H9 (cell line): ENCODE data around the gene TMEM120A. TPM values are rescaled to one million over a fixed set of nuclear protein-coding genes. Genes with fewer than 3 reads are reported as not detected.

ENCODE experiments used
- DNase-seq: peaks from one replicate; pipeline ENCODE4 v3.0.0-alpha.2; 2017
- H2AFZ ChIP-seq: one replicate; pipeline ENCODE4 v1.6.1; 2013; ENCODE audit warnings: mild to moderate bottlenecking, low read length, control low read depth, moderate library complexity
- H2AK5ac ChIP-seq: 2 replicates; pipeline ENCODE4 v1.6.1; 2013; ENCODE audit warnings: low read length, control low read depth, mixed read lengths; ENCODE audit not compliant: insufficient read length
- H2BK120ac ChIP-seq: one replicate; pipeline ENCODE4 v1.6.1; 2013; ENCODE audit warnings: low read depth, mild to moderate bottlenecking, low read length, control low read depth, inconsistent platforms; ENCODE audit not compliant: poor library complexity, severe bottlenecking
- H2BK12ac ChIP-seq: 2 replicates; pipeline ENCODE4 v1.6.1; 2013; ENCODE audit warnings: low read length, control low read depth, mixed read lengths, low read depth; ENCODE audit not compliant: insufficient read length
- H2BK15ac ChIP-seq: 2 replicates; pipeline ENCODE4 v1.6.1; 2013; ENCODE audit warnings: low read depth, low read length, control low read depth
- H2BK20ac ChIP-seq: one replicate; pipeline ENCODE4 v1.6.1; 2013; ENCODE audit warnings: low read depth, mild to moderate bottlenecking, low read length, control low read depth, inconsistent platforms; ENCODE audit not compliant: poor library complexity, severe bottlenecking
- H2BK5ac ChIP-seq: 2 replicates; pipeline ENCODE4 v1.6.1; 2013; ENCODE audit warnings: low read length, control low read depth, mixed read lengths; ENCODE audit not compliant: insufficient read length
- H3K14ac ChIP-seq: 2 replicates; pipeline ENCODE4 v1.6.1; 2013; ENCODE audit warnings: low read length, control low read depth; ENCODE audit not compliant: insufficient read depth
- H3K18ac ChIP-seq: 2 replicates; pipeline ENCODE4 v1.6.1; 2013; ENCODE audit warnings: low read depth, mild to moderate bottlenecking, mixed read lengths, low read length, control low read depth; ENCODE audit not compliant: insufficient read length
- H3K23ac ChIP-seq: 2 replicates; pipeline ENCODE4 v1.6.1; 2013; ENCODE audit warnings: low read length, control low read depth, mixed read lengths, low read depth; ENCODE audit not compliant: insufficient read length
- H3K23me2 ChIP-seq: 2 replicates; pipeline ENCODE4 v1.6.1; 2013; ENCODE audit warnings: low read depth, mild to moderate bottlenecking, mixed read lengths, low read length, control low read depth; ENCODE audit not compliant: insufficient read length, poor library complexity, severe bottlenecking
- H3K27ac ChIP-seq: 2 replicates; pipeline ENCODE4 v1.5.1; 2013; ENCODE audit warnings: low read length, control low read depth, mixed read lengths, low read depth; ENCODE audit not compliant: insufficient read length
- H3K27me3 ChIP-seq: 2 replicates; pipeline ENCODE4 v1.6.1; 2013; ENCODE audit warnings: low read length, control low read depth, inconsistent platforms; ENCODE audit not compliant: insufficient read depth
- H3K4ac ChIP-seq: 2 replicates; pipeline ENCODE4 v1.6.1; 2013; ENCODE audit warnings: low read depth, mild to moderate bottlenecking, control low read depth, inconsistent platforms, low read length, moderate library complexity
- H3K4me1 ChIP-seq: 2 replicates; pipeline ENCODE4 v1.6.1; 2013; ENCODE audit warnings: low read length, control low read depth, inconsistent platforms; ENCODE audit not compliant: insufficient read depth
- H3K4me2 ChIP-seq: 2 replicates; pipeline ENCODE4 v1.6.1; 2013; ENCODE audit warnings: low read length, control low read depth, mixed read lengths; ENCODE audit not compliant: insufficient read length, insufficient read depth
- H3K56ac ChIP-seq: 2 replicates; pipeline ENCODE4 v1.6.1; 2013; ENCODE audit warnings: low read depth, mild to moderate bottlenecking, mixed read lengths, low read length, control low read depth; ENCODE audit not compliant: insufficient read length
- H3K79me1 ChIP-seq: 2 replicates; pipeline ENCODE4 v1.6.1; 2013; ENCODE audit warnings: low read depth, mild to moderate bottlenecking, moderate library complexity, low read length, control low read depth, inconsistent platforms; ENCODE audit not compliant: insufficient read depth, poor library complexity, severe bottlenecking
- H3K79me2 ChIP-seq: 2 replicates; pipeline ENCODE4 v1.6.1; 2013; ENCODE audit warnings: low read length, control low read depth, inconsistent platforms; ENCODE audit not compliant: insufficient read depth
- H3K9ac ChIP-seq: 2 replicates; pipeline ENCODE4 v1.6.1; 2013; ENCODE audit warnings: low read length, control low read depth, mixed read lengths; ENCODE audit not compliant: insufficient read length; ENCODE audit errors: extremely low read depth
- H3K9me3 ChIP-seq: one replicate; pipeline ENCODE4 v1.6.1; 2013; ENCODE audit warnings: low read depth, low read length, inconsistent platforms; ENCODE audit not compliant: control insufficient read depth
- H3T11ph ChIP-seq: one replicate; pipeline ENCODE4 v1.6.1; 2013; ENCODE audit warnings: mild to moderate bottlenecking, low read length, control low read depth, inconsistent platforms
- H4K20me1 ChIP-seq: one replicate; pipeline ENCODE4 v1.6.1; 2013; ENCODE audit not compliant: control insufficient read depth, insufficient read length, insufficient read depth
- H4K5ac ChIP-seq: 2 replicates; pipeline ENCODE4 v1.6.1; 2013; ENCODE audit warnings: low read depth, mild to moderate bottlenecking, mixed read lengths, low read length, control low read depth; ENCODE audit not compliant: insufficient read length
- H4K8ac ChIP-seq: replicated peaks from 2 replicates; pipeline ENCODE4 v1.6.1; 2013; ENCODE audit warnings: low read length, control low read depth, mixed read lengths, low read depth; ENCODE audit not compliant: insufficient read length
- H4K91ac ChIP-seq: 2 replicates; pipeline ENCODE4 v1.6.1; 2013; ENCODE audit warnings: low read depth, mild to moderate bottlenecking, moderate library complexity, mixed read lengths, low read length, control low read depth; ENCODE audit not compliant: insufficient read length
- H3K27ac Mint-ChIP-seq, 3 experiments: 2 replicates in 2 of 3; 3 replicates in 1 of 3; pipeline ENCODE4 v1.8.0; 2020 to 2021; ENCODE audit warnings: mixed read lengths in 3 of 3, mild to moderate bottlenecking in 1 of 3, moderate library complexity in 1 of 3
- H3K27me3 Mint-ChIP-seq: 2 replicates; pipeline ENCODE4 v1.8.0; 2021; ENCODE audit warnings: low read depth, mild to moderate bottlenecking, moderate library complexity, mixed read lengths
- H3K36me3 Mint-ChIP-seq, 3 experiments: 2 replicates in 2 of 3; 3 replicates in 1 of 3; pipeline ENCODE4 v1.8.0; 2020 to 2021; ENCODE audit warnings: low read depth in 3 of 3, mixed read lengths in 3 of 3; ENCODE audit not compliant: insufficient read depth in 1 of 3
- H3K4me1 Mint-ChIP-seq, 2 experiments: 2 replicates each; pipeline ENCODE4 v1.8.0; 2020; ENCODE audit warnings: mixed read lengths in 2 of 2
- H3K4me3 Mint-ChIP-seq, 2 experiments: 2 replicates in 1 of 2; 3 replicates in 1 of 2; pipeline ENCODE4 v1.8.0; 2020 to 2021; ENCODE audit warnings: mild to moderate bottlenecking in 2 of 2, mixed read lengths in 2 of 2, moderate library complexity in 1 of 2
- H3K9me3 Mint-ChIP-seq, 2 experiments: 2 replicates in 1 of 2; 3 replicates in 1 of 2; pipeline ENCODE4 v1.8.0; 2020; ENCODE audit warnings: mild to moderate bottlenecking in 2 of 2, mixed read lengths in 2 of 2, moderate library complexity in 1 of 2
- CTCF ChIP-seq: fragments of 200-600 bp; sonication (generic); conservative IDR thresholded peaks from 3 replicates; pipeline ENCODE4 v1.8.0; 2021; ENCODE audit warnings: antibody characterized with exemption, mild to moderate bottlenecking
- WGBS: extraction: QIAGEN DNeasy Blood & Tissue Kit; methylation state at CpG from one replicate; pipeline ENCODE4 v1.1.7; 2013; ENCODE audit warnings: missing lambda C conversion rate, low lambda C conversion rate, mixed read lengths; ENCODE audit not compliant: insufficient read length; ENCODE audit errors: extremely low coverage; 5-methylcytosine and 5-hydroxymethylcytosine counted together
- total RNA-seq: library from RNA; stranded (reverse); gene quantifications from 2 replicates; pipeline ENCODE4 v1.2.1, GENCODE V29; 2021

The TMEM120A gene
- total RNA-seq, 1 experiment from 2014 or later = 30.0 TPM

DNA sequence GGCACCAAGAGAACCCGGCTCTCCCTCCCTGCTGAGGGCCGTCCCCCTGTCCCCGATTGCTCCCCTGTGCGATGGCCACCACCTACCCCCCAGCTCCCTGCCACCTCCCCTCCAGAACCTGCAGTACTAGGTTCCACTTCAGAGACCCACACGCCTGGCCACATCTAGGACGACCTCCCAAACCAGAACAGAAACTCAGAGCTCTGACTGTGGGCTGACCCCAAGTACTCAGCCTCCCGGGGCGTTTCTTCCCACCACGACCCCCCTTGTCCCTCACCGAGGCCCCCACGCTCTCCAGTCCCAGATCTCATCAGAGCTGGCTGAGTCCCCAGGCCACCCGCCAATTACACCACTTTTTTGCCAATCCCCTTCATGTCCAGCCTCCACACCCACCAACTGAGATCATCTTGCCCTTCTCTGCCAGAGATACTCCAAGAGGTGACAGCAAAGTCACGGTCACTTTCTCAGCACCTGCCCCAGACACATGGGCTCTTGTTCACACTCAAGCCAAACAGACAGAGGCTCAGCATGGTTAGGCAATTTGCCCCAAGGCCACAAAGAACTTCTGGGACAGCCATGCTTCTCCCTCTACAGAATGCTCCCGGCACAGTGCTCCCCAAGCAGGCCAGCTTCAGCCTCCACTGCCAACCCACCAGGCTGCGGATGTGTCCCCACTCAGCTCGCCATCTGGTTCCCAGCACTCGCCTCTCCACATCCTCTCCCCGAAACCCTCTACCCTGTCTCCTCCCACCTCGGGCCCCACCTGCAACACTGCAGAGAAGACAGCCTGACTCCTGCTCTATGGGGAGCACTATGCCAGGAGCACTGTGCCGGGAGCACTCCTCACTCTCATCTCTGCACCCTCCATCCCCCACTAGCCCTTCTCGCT, 4.7 kb downstream of the TMEM120A start:
- Histone ChIP-seq H2AFZ (no peak overlapping the region), H2AK5ac (no peak overlapping the region), H3K79me2 (no peaks in the 10 kb centered on the region), H2BK12ac (no peak overlapping the region), H2BK5ac (no peak overlapping the region), H4K91ac (no peak overlapping the region), H3K23ac (no peak overlapping the region), H3T11ph (no peak overlapping the region), H3K56ac (no peak overlapping the region), H3K14ac (no peak overlapping the region), H4K5ac (no peak overlapping the region), H3K4me2 (no peak overlapping the region), H3K23me2 (peaks cover 14% of the 10 kb centered on the region), H3K27ac (no peak overlapping the region), H2BK20ac (no peak overlapping the region), H2BK120ac (no peak overlapping the region), H3K18ac (no peak overlapping the region), H3K79me1 (no peaks in the 10 kb centered on the region), H2BK15ac (no peak overlapping the region), H3K4me1 (peaks cover 8% of the 10 kb centered on the region; the same call in 1 of the 2 replicates), H3K4ac (no peak overlapping the region), H4K20me1 (peaks cover 2% of the 10 kb centered on the region), H3K27me3 (no peaks in the 10 kb centered on the region), H3K9ac (no peak overlapping the region), H3K9me3 (no peaks in the 10 kb centered on the region), H4K8ac (no peak overlapping the region)
- Mint-ChIP-seq H3K4me1 (peaks cover 23 to 45% of the 10 kb centered on the region in 2 experiments), H3K27ac (peak overlapping the region; percentile 53 to 96 (median 84)), H3K36me3 (peaks cover 10 to 24% (median 16%) of the 10 kb centered on the region in 3 experiments), H3K27me3 (no peaks in the 10 kb centered on the region; the same call in 1 of the 2 replicates), H3K4me3 (peak overlapping the region in 1 of 2 experiments; percentile 16; a peak in 1 of 5 replicates), H3K9me3 (no peaks in the 10 kb centered on the region; a peak in 1 of 5 replicates)
- WGBS = no CpG with 5 or more reads among the region's 21 CpGs
- no peak for DNase-seq
- TF ChIP-seq CTCF = no peak
